HEK293T (cell line): ENCODE measurements around the gene ADAM23.

ENCODE experiments used
- FOXK2 ChIP-seq: fragments of 450-650 bp; IDR thresholded peaks from 2 replicates; pipeline ENCODE4 v1.6.1; 2016; ENCODE audit warnings: mild to moderate bottlenecking
- FOXM1 ChIP-seq: fragments of 450-650 bp; IDR thresholded peaks from 2 replicates; pipeline ENCODE4 v1.6.1; 2017; ENCODE audit warnings: mild to moderate bottlenecking, borderline replicate concordance
- SUZ12 ChIP-seq: fragments of 450-650 bp; IDR thresholded peaks from 2 replicates; pipeline ENCODE4 v1.6.1; 2016; ENCODE audit warnings: mild to moderate bottlenecking

- TF ChIP-seq FOXK2: no peak
- TF ChIP-seq SUZ12: no peak
- TF ChIP-seq FOXM1: no peak
Observed at GRCh38 chr2:206512999-206513398, 69.7 kb downstream of the ADAM23 start.
